DND-41 (cell line): ENCODE results near the gene TRRAP.

Experiments used
- CTCF ChIP-seq: IDR thresholded peaks from 2 replicates; pipeline ENCODE4 v1.5.1; 2012; ENCODE audit warnings: borderline replicate concordance, low read length, moderate library complexity, mild to moderate bottlenecking; ENCODE audit not compliant: poor library complexity, severe bottlenecking; ENCODE audit errors: extremely low read depth
- EZH2 ChIP-seq: IDR thresholded peaks from 3 replicates; pipeline ENCODE4 v1.6.1; 2012; ENCODE audit warnings: borderline replicate concordance, low read depth, mild to moderate bottlenecking, moderate library complexity, low read length, inconsistent platforms; ENCODE audit not compliant: severe bottlenecking

GRCh38 chr7:98869597-98870120, 8.7 kb upstream of the TRRAP start, which contains the start of gene TMEM130:
- TF ChIP-seq CTCF (no peak), EZH2 (no peak)
